HL-60/S4 treated with phorbol 12-myristate 13-acetate at 8.2 ng/mL for 4 days and 3 days (cell line): Measurements from ENCODE around the gene SUN3.
"Not testable (repeated sequence)": the region's sequence is repeated elsewhere in the genome, so short reads cannot be mapped to it uniquely, and the experiment has no call there.

Source experiments
- in situ Hi-C: fragments of 300-500 bp; cut with MboI; formaldehyde crosslinking; loops from 2 replicates; pipeline ENCODE4 v1.15.0; 2022; ENCODE audit warnings: low sequenced_read_pairs

Gene SUN3

GRCh38 chr7:47946581-47947354, 82.1 kb downstream of the SUN3 start:
- in situ Hi-C loops: no loop called here

- in situ Hi-C loops: no loop called here
These were observed 83.5 kb downstream of the SUN3 start for GRCh38 chr7:47945261-47946015.

- in situ Hi-C loops: no loop called here
These were observed 84.2 kb downstream of the SUN3 start for GRCh38 chr7:47944536-47945260.

DNA sequence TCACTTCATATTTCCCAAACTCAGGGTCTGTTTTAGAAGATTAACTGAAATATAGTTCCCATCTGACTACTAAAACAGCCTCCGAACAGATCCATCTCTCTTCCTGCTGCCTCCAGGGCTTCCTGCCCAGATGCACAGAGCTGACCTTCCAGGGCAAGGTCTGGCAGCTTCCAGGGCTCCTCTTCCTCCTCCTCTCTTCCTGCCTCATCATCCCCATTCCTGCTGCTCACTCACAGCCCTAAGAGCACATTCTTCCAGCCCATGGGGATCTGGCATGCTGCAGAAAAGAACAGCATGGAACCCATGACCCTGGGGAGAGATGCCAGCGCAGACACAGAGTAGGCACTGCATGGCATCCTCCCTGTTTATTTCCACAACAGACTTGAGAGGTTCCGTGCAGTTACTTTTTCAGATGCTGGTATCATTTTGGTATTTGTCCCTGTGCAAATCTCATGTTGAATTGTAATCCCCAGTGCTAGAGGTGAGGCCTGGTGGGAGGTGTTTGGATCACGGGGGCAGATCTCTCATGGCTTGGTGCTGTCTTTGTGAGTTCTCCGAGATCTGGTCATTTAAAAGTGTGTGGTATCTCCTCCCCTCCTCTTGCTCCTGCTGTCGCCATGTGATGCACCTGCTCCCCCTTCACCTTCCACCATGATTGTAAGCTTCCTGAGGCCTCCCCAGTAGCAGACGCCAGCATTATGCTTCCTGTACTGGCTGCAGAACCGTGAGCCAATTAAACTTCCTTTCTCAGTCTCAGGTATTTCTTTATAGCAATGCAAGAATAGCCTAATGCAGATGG, 85.0 kb downstream of the SUN3 start:
- in situ Hi-C loops: no loop called here

DNA sequence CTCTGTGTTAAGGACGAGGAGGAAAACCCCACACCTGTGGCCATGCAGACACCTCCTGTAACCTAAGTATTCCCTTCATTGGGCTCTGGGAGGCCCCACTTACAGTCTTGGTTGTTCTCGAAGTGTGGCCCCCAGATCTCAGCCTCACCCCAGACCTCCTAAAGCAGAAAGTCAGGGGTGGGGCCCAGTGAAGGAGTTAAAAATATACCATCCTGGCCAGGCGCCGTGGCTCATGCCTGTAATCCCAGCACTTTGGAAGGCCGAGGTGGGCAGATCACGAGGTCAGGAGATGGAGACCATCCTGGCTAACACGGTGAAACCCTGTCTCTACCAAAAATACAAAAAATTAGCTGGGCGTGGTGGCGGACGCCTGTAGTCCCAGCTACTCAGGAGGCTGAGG, 86.3 kb downstream of the SUN3 start:
- in situ Hi-C loops: not testable (repeated sequence)

DNA sequence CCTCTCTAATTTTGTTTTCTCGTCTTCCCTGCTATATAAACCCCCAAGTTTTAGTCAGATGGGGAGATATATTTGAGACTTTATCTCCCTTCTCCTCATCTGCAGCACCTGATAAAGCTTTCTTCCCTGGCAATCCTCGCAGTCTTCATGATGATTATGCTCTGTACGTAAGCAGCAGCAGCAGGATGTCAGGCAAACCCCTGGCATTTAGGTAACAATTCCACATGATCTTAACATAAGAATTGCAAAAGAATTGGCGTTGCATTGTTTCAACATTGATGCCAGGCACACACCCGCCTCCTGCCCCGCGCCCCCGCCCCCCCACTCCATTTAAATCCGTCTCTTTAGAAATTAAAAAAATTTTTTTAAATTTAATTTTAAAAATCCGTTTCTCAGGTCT, 86.8 kb downstream of the SUN3 start:
- in situ Hi-C loops: no loop called here

GRCh38 chr7:47941136-47941844, 87.6 kb downstream of the SUN3 start:
- in situ Hi-C loops: no loop called here

DNA sequence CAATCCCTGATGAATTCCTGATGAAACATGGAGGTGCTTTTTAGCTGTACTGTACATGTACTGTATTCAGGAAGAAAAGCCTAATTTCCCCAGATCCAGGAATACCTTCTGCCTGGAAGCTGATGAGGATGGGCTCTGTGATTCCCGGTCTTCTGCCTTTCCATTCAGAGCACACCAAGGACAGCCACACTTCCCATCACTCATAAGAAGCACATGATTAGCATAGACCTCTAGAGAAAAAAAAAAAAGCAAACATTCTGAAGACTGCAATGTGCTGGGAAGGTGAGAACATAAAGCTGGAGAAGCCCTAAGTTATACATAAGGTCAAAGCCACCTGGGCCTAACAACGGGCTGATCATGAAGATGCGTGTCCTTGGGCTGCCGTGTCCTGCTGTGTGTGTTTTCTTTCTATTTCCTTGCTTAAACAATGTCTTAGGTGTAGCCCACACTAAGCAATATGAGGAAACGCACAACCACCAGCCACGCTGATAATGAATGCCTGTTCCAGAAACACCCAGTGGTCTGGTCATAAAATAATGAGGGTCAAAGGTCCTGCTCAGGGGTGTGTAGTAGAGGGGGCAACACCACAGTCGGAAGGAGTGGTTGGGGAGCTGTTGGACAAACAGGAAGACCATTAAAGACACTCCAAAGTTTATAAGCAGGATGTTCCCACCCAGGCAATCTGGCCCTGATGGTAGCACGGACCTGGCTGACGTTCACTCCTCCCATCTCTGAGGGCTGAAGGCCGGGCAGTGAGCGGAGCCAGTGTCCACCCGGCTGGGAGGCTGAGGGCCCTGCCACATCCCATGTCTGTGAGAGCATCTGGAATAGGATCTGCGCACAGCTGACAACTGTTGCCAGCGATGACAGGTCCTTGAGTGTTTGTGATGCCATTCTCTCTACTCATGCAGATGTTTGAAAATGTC, 88.6 kb downstream of the SUN3 start:
- in situ Hi-C loops: no loop called here

- in situ Hi-C loops: no loop called here
These were observed 89.4 kb downstream of the SUN3 start for GRCh38 chr7:47939425-47940036.

DNA sequence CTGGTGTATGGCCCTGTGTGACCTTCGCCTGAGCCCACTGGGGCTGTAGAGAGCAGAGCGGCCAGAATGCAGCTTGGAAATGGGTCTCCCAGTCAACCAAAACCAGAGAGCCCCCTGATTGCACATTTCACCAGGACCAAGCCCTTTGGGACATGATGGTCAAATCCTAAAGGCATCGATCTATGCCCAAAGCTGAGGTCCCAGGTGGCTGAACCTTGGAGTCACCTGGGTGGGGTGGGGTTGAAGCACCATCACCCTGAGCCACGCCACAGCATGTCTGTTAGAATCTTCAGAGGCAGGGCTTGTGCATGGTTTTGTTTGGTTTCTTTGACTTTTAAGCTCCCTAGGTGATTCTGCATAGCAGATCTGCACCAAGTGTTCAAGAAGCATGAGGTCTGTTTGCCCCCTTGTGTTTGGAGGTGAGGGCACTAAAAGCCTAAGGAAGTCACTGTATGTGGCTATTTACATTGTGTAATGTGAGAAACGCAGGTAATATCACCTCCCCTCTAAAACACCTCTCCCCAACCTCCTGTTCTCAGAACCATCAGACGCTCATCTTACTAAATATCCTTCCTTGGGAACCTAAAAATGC, 90.2 kb downstream of the SUN3 start:
- in situ Hi-C loops: no loop called here

- in situ Hi-C loops: no loop called here
These were observed 91.0 kb downstream of the SUN3 start for GRCh38 chr7:47937711-47938573.
